Stimulated activated naive B cell treated with anti-CD40 and anti-IgM and Interleukin-4, amounts not matched to agents 10 μg/mL and 1 μg/mL and 100 μg/mL, for 72 hours (primary cell): ENCODE data around the gene TDRD5.

Experiments used
- ATAC-seq, 2 donors: fragments of 150-1000 bp; cut with Tn5 transposase; replicated peaks; 2 replicates each; pipeline ENCODE4 v1.10.0; 2021; ENCODE audit warnings: moderate library complexity in 1 of 2
- DNase-seq: peaks from one replicate; pipeline ENCODE4 v3.0.0; 2021
- H3K27ac Mint-ChIP-seq: one replicate; pipeline ENCODE4 v1.8.0; 2022; ENCODE audit warnings: mild to moderate bottlenecking, mixed read lengths
- H3K27me3 Mint-ChIP-seq, 2 donors: one replicate each; pipeline ENCODE4 v1.8.0; 2022; ENCODE audit warnings: mixed read lengths in 2 of 2
- H3K36me3 Mint-ChIP-seq, 2 donors: one replicate each; pipeline ENCODE4 v1.8.0; 2022; ENCODE audit warnings: mixed read lengths in 2 of 2, mild to moderate bottlenecking in 1 of 2
- H3K4me1 Mint-ChIP-seq, 2 donors: one replicate each; pipeline ENCODE4 v1.8.0; 2022; ENCODE audit warnings: mixed read lengths in 2 of 2, mild to moderate bottlenecking in 1 of 2
- H3K4me3 Mint-ChIP-seq, 2 donors: one replicate each; pipeline ENCODE4 v1.8.0; 2022; ENCODE audit warnings: mild to moderate bottlenecking in 2 of 2, mixed read lengths in 2 of 2, moderate library complexity in 1 of 2
- H3K9me3 Mint-ChIP-seq, 2 donors: one replicate each; pipeline ENCODE4 v1.8.0; 2022; ENCODE audit warnings: mixed read lengths in 2 of 2, mild to moderate bottlenecking in 1 of 2

Gene TDRD5

DNA sequence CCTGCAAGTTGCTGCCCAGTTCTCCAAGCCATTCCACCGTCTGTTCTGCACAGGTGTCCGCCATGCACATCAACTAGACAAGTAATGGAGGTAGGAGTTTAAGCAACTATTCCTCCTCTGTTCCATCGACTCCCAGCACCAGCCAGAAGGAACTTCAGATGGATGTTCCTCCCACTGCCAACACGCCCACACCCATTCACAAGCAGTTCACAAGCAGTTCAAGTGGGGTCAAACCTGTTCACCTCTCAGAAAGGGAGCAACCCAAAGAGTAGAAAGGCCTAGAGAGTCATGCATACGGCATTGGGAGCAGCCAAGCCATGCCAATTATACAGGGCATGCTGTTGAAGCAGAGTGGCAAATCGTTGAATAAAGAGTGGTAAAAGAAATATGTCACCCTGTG, 4.3 kb upstream of the TDRD5 start:
- Mint-ChIP-seq H3K4me1 (no peaks in the 10 kb centered on the region), H3K9me3 (no peaks in the 10 kb centered on the region), H3K27me3 (peaks cover 58 to 78% of the 10 kb centered on the region in 2 donors), H3K36me3 (no peaks in the 10 kb centered on the region), H3K4me3 (no peak overlapping the region), H3K27ac (no peak overlapping the region)
- ATAC-seq (no peak), DNase-seq (no peak)

GRCh38 chr1:179588425-179589024, 3.1 kb upstream of the TDRD5 start:
- H3K36me3 Mint-ChIP-seq = no peaks in the 10 kb centered on the region
- H3K9me3 Mint-ChIP-seq = no peaks in the 10 kb centered on the region
- DNase-seq = no peak
- no peak overlapping the region for H3K4me3 Mint-ChIP-seq
- H3K27ac Mint-ChIP-seq = no peak overlapping the region
- H3K27me3 Mint-ChIP-seq = peaks cover 61 to 78% of the 10 kb centered on the region in 2 donors
- no peak for ATAC-seq
- H3K4me1 Mint-ChIP-seq = no peaks in the 10 kb centered on the region

- DNase-seq (no peak), ATAC-seq (no peak)
- no peak overlapping the region for H3K27ac Mint-ChIP-seq
- no peaks in the 10 kb centered on the region for H3K36me3 Mint-ChIP-seq
- H3K9me3 Mint-ChIP-seq = no peaks in the 10 kb centered on the region
- H3K27me3 Mint-ChIP-seq = peaks cover 57 to 70% of the 10 kb centered on the region in 2 donors
- H3K4me3 Mint-ChIP-seq = no peak overlapping the region
- H3K4me1 Mint-ChIP-seq = no peaks in the 10 kb centered on the region
These were observed 2.1 kb upstream of the TDRD5 start for GRCh38 chr1:179589509-179589908.

DNA sequence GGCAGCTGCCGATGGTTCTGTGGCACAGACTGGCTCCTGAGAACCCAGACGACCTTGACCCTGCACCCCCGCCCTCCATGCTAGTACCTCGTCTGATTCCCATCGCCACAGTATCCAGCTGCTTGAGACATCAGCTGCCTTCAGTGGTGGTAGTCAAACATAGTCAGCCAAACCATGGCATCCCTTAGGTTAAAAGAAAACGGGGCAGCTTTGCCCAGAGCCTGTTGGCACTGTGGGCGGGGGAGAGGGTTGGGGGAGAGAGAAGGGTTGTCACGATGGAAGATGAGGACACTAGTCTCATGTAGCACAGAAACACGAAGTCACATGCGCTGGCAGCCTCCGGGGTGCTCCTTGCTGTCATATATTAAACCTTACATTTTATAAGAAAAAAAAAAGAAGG, 961 bp upstream of the TDRD5 start:
- H3K4me3 Mint-ChIP-seq = no peak overlapping the region
- H3K9me3 Mint-ChIP-seq = no peaks in the 10 kb centered on the region
- no peaks in the 10 kb centered on the region for H3K4me1 Mint-ChIP-seq
- no peak for ATAC-seq
- H3K27ac Mint-ChIP-seq = no peak overlapping the region
- peaks cover 52 to 70% of the 10 kb centered on the region in 2 donors for H3K27me3 Mint-ChIP-seq
- DNase-seq = no peak
- no peaks in the 10 kb centered on the region for H3K36me3 Mint-ChIP-seq

- Mint-ChIP-seq H3K4me1 (no peaks in the 10 kb centered on the region), H3K36me3 (no peaks in the 10 kb centered on the region), H3K27me3 (peaks cover 48 to 65% of the 10 kb centered on the region in 2 donors), H3K9me3 (no peaks in the 10 kb centered on the region), H3K4me3 (no peak overlapping the region), H3K27ac (no peak overlapping the region)
- ATAC-seq = no peak
- DNase-seq = no peak
These were observed 410 bp upstream of the TDRD5 start for GRCh38 chr1:179591253-179591591.

GRCh38 chr1:179598631-179599030, 7.0 kb downstream of the TDRD5 start:
- Mint-ChIP-seq H3K4me3 (no peak overlapping the region), H3K4me1 (peaks cover 0 to 2% of the 10 kb centered on the region in 2 donors), H3K36me3 (no peaks in the 10 kb centered on the region), H3K27ac (no peak overlapping the region), H3K27me3 (peaks cover 12 to 26% of the 10 kb centered on the region in 2 donors), H3K9me3 (peaks cover 9 to 14% of the 10 kb centered on the region in 2 donors)
- DNase-seq (no peak), ATAC-seq (peak; percentile 71 to 74)

DNA sequence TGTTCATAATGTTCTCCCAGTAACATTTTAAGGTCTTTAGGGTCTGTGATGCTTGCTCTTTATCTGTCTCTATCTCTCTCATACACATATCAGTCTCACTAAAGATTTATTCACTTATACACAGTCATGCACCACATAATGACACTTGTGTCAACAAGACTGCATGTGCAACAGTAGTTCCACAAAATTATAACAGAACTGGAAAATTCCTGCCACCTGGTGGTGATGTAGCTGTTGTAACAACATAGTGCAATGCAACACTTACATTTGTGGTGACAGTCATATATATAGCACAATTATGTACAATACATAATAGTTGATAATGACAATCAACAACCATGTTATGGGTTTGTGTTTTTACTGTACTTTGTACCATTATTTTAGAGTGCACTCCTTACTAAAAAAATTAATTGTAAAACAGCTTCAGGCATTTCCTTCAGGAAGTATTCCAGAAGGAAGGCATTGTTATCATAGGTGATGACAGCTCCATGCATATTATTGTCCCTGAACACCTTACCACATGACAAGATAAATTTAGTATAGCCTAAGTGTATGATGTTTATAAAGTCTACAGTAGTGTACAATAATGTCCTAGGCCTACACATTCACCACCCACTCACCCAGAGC, 8.1 kb downstream of the TDRD5 start:
- ATAC-seq = peak in 1 of 2 donors; percentile 57
- H3K4me1 Mint-ChIP-seq = peaks cover 0 to 2% of the 10 kb centered on the region in 2 donors
- DNase-seq = no peak
- H3K27ac Mint-ChIP-seq = no peak overlapping the region
- H3K4me3 Mint-ChIP-seq = no peak overlapping the region
- H3K36me3 Mint-ChIP-seq = no peaks in the 10 kb centered on the region
- peaks cover 9 to 20% of the 10 kb centered on the region in 2 donors for H3K9me3 Mint-ChIP-seq
- H3K27me3 Mint-ChIP-seq = peaks cover 17 to 32% of the 10 kb centered on the region in 2 donors

DNA sequence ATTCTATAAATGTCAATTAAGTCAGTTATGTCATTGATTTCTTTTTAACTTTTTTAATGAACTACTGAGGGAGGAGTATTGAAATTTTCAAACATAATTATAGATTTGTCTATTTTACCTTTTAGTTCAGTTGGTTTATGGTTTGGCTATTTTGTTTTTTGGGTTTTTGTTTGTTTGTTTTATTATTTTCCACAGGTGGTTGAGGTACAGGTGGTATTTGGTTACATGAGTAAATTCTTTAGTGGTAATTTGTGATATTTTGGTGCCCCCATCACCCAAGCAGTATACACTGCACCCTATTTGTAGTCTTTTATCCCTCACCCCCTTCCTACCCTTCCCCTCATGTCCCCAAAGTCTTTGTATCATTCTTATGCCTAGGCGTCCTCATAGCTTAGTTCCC, 9.5 kb downstream of the TDRD5 start:
- Mint-ChIP-seq H3K27me3 (peaks cover 24 to 25% of the 10 kb centered on the region in 2 donors), H3K4me1 (peaks cover 0 to 2% of the 10 kb centered on the region in 2 donors), H3K27ac (no peak overlapping the region), H3K4me3 (no peak overlapping the region), H3K36me3 (no peaks in the 10 kb centered on the region), H3K9me3 (peaks cover 9 to 20% of the 10 kb centered on the region in 2 donors)
- no peak for ATAC-seq
- DNase-seq = no peak

DNA sequence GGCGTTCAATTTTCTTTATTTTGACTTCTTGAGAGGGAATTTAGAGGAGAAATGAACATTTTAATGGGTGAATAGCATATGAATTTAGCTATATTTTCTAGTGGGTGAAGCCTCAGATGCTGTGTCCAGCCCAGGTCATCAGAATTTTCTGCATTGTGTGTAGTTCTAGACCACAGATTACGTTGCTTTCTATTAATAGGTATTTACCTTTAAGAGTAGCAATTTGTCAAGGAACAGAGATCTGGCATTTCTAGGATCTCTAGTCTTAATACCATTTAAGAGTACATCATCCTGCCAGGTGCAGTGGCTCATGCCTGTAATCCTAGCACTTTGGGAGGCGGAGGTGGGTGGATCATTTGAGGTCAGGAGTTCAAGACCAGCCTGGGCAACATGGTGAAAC, 20.7 kb downstream of the TDRD5 start:
- Mint-ChIP-seq H3K27me3 (peaks cover 12 to 23% of the 10 kb centered on the region in 2 donors), H3K27ac (no peak overlapping the region), H3K36me3 (no peaks in the 10 kb centered on the region), H3K4me3 (no peak overlapping the region), H3K9me3 (no peaks in the 10 kb centered on the region), H3K4me1 (no peaks in the 10 kb centered on the region)
- DNase-seq (no peak), ATAC-seq (no peak)

- no peak overlapping the region for H3K27ac Mint-ChIP-seq
- ATAC-seq = no peak
- no peak overlapping the region for H3K4me3 Mint-ChIP-seq
- H3K9me3 Mint-ChIP-seq = no peaks in the 10 kb centered on the region
- H3K4me1 Mint-ChIP-seq = no peaks in the 10 kb centered on the region
- no peak for DNase-seq
- H3K36me3 Mint-ChIP-seq = no peaks in the 10 kb centered on the region
- H3K27me3 Mint-ChIP-seq = no peaks in the 10 kb centered on the region
These were observed 39.1 kb downstream of the TDRD5 start for GRCh38 chr1:179630719-179631118.

GRCh38 chr1:179632868-179633267, 41.2 kb downstream of the TDRD5 start:
- DNase-seq (no peak), ATAC-seq (no peak)
- H3K9me3 Mint-ChIP-seq = no peaks in the 10 kb centered on the region
- no peak overlapping the region for H3K27ac Mint-ChIP-seq
- H3K4me1 Mint-ChIP-seq = no peaks in the 10 kb centered on the region
- no peaks in the 10 kb centered on the region for H3K36me3 Mint-ChIP-seq
- H3K27me3 Mint-ChIP-seq = no peaks in the 10 kb centered on the region
- no peak overlapping the region for H3K4me3 Mint-ChIP-seq

DNA sequence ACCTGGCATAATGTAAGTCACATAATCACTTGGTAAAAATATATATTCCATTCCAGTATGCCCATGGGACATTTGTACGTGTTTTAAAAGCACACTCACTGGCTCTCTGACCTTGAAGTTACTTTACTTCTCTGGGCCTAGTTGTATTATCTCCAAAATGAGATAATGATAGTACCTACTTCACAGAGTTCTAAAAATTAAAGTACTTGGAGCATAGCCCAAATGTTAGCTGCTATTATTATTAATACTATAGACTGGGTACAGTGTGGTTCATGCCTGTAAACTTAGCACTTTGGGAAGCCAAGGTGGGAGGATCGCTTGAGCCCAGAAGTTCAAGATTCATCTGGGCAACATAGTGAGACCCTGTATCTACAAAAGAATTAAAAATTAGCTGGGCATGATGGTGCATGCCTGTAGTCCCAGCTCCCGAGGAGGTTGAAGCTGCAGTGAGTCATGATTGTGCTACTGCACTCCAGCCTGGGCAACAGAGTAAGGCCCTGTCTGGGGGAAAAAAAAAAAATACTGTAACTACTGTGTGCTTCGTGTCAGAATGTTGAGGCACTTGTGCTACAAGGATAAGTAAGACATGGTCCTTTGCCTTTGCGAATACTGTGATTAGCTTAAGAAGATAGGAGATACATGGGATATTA, 45.7 kb downstream of the TDRD5 start:
- Mint-ChIP-seq H3K36me3 (no peaks in the 10 kb centered on the region), H3K9me3 (no peaks in the 10 kb centered on the region), H3K27me3 (no peaks in the 10 kb centered on the region), H3K4me3 (no peak overlapping the region), H3K4me1 (no peaks in the 10 kb centered on the region), H3K27ac (no peak overlapping the region)
- ATAC-seq = no peak
- DNase-seq = no peak

GRCh38 chr1:179661018-179661417, 69.4 kb downstream of the TDRD5 start:
- Mint-ChIP-seq H3K4me1 (peaks cover 2 to 6% of the 10 kb centered on the region in 2 donors), H3K27me3 (peaks cover 0 to 14% of the 10 kb centered on the region in 2 donors), H3K4me3 (no peak overlapping the region), H3K36me3 (no peaks in the 10 kb centered on the region), H3K9me3 (peaks cover 4 to 15% of the 10 kb centered on the region in 2 donors), H3K27ac (no peak overlapping the region)
- ATAC-seq (no peak), DNase-seq (no peak)

GRCh38 chr1:179663810-179664209, 72.2 kb downstream of the TDRD5 start:
- Mint-ChIP-seq H3K4me1 (peaks cover 2% of the 10 kb centered on the region in 2 donors), H3K36me3 (no peaks in the 10 kb centered on the region), H3K27me3 (peaks cover 11 to 18% of the 10 kb centered on the region in 2 donors), H3K27ac (no peak overlapping the region), H3K4me3 (no peak overlapping the region), H3K9me3 (peaks cover 0 to 12% of the 10 kb centered on the region in 2 donors)
- DNase-seq (no peak), ATAC-seq (no peak)

- H3K36me3 Mint-ChIP-seq = no peaks in the 10 kb centered on the region
- DNase-seq (no peak), ATAC-seq (no peak)
- H3K27ac Mint-ChIP-seq = no peak overlapping the region
- H3K4me1 Mint-ChIP-seq = no peaks in the 10 kb centered on the region
- peaks cover 15 to 24% of the 10 kb centered on the region in 2 donors for H3K9me3 Mint-ChIP-seq
- no peak overlapping the region for H3K4me3 Mint-ChIP-seq
- peaks cover 10 to 19% of the 10 kb centered on the region in 2 donors for H3K27me3 Mint-ChIP-seq
These were observed 86.2 kb downstream of the TDRD5 start for GRCh38 chr1:179677882-179678281.
